ENCODE measurements around the gene INSR.
"Not testable (repeated sequence)": the region's sequence is repeated elsewhere in the genome, so short reads cannot be mapped to it uniquely, and the experiment has no call there.

Gene INSR

GRCh38 chr19:7217861-7218260 is 76.4 kb downstream of the INSR start:
- DNase-seq, result no peak

GRCh38 chr19:7216373-7216902 is 77.8 kb downstream of the INSR start:
- DNase-seq, result no peak

GRCh38 chr19:7215176-7215575 is 79.0 kb downstream of the INSR start:
- DNase-seq, result no peak

GRCh38 chr19:7214324-7215089 is 79.7 kb downstream of the INSR start:
- no peak for DNase-seq

GRCh38 chr19:7213628-7214323 is 80.4 kb downstream of the INSR start:
- no peak for DNase-seq

GRCh38 chr19:7211191-7211951 is 82.8 kb downstream of the INSR start:
- no peak for DNase-seq

- DNase-seq, result no peak
Observed at GRCh38 chr19:7210359-7210758, 83.9 kb downstream of the INSR start.

- not testable (repeated sequence) for DNase-seq
Observed at GRCh38 chr19:7209597-7210325, 84.5 kb downstream of the INSR start.

GRCh38 chr19:7209036-7209435 is 85.2 kb downstream of the INSR start:
- not testable (repeated sequence) for DNase-seq

GRCh38 chr19:7203332-7203731 is 90.9 kb downstream of the INSR start:
- no peak for DNase-seq

GRCh38 chr19:7202888-7203287 is 91.3 kb downstream of the INSR start:
- no peak for DNase-seq

GRCh38 chr19:7200736-7201135 is 93.5 kb downstream of the INSR start:
- DNase-seq, result no peak

- no peak for DNase-seq
Observed at GRCh38 chr19:7199613-7200533, 94.3 kb downstream of the INSR start.

- DNase-seq, result peak; percentile 92 to 93
Observed at GRCh38 chr19:7197760-7198696, 96.2 kb downstream of the INSR start.

- DNase-seq, result peak; percentile 88 to 92
Observed at GRCh38 chr19:7197119-7197759, 97.0 kb downstream of the INSR start.

- no peak for DNase-seq
Observed at GRCh38 chr19:7196763-7197118, 97.5 kb downstream of the INSR start.

- DNase-seq, result no peak
Observed at GRCh38 chr19:7195046-7195445, 99.2 kb downstream of the INSR start.

- no peak for DNase-seq
Observed at GRCh38 chr19:7194566-7194965, 99.6 kb downstream of the INSR start.

- DNase-seq, result peak; percentile 57 to 63
Observed at GRCh38 chr19:7191946-7192691, 102.1 kb downstream of the INSR start.

Data from CD4-positive, alpha-beta T cell treated with Interleukin-4 for 1 hour (primary cell).